Gastrocnemius medialis (tissue), 4 donors: ENCODE results near the gene TCF12. TPM values are rescaled to one million over a fixed set of nuclear protein-coding genes. Genes with fewer than 3 reads are reported as not detected.
"Not testable (repeated sequence)": the region's sequence is repeated elsewhere in the genome, so short reads cannot be mapped to it uniquely, and the experiment has no call there.

ENCODE experiments used
- ATAC-seq, 2 donors: fragments of 150-250 bp; one replicate each; pipeline ENCODE4 v1.9.1; 2016
- DNase-seq, 2 donors: peaks; one replicate each; pipeline ENCODE4 v3.0.0-alpha.2; 2019
- H3K27ac ChIP-seq, 4 donors: fragments of 200-600 bp; sonication (generic); 1 replicate in 1 of 4; 2 replicates in 3 of 4; pipeline ENCODE4 v1.5.1; 2016 to 2018; ENCODE audit warnings: mild to moderate bottlenecking in 2 of 4, moderate library complexity in 1 of 4
- H3K27me3 ChIP-seq, 3 donors: fragments of 200-600 bp; sonication (generic) in 2 of 3; 1 replicate in 1 of 3; 2 replicates in 2 of 3; pipeline versions ENCODE4 v1.5.1 to v1.6.0; 2016 to 2019; ENCODE audit warnings: mild to moderate bottlenecking in 1 of 3, moderate library complexity in 1 of 3
- H3K36me3 ChIP-seq, 2 donors: fragments of 200-600 bp; sonication (generic) in 1 of 2; one replicate each; pipeline ENCODE4 v1.5.1; 2017 to 2018
- H3K4me1 ChIP-seq, 2 donors: fragments of 200-600 bp; sonication (generic) in 1 of 2; one replicate each; pipeline ENCODE4 v1.5.1; 2016 to 2017; ENCODE audit warnings: mild to moderate bottlenecking in 2 of 2
- H3K4me3 ChIP-seq, 4 donors: fragments of 200-600 bp; sonication (generic) in 3 of 4; 1 replicate in 1 of 4; 2 replicates in 3 of 4; pipeline ENCODE4 v1.5.1; 2016 to 2019; ENCODE audit warnings: mild to moderate bottlenecking in 2 of 4
- H3K9me3 ChIP-seq, 3 donors: fragments of 200-600 bp; sonication (generic) in 2 of 3; 1 replicate in 1 of 3; 2 replicates in 2 of 3; pipeline ENCODE4 v1.5.1; 2016 to 2019
- POLR2A ChIP-seq, 2 donors: fragments of 450-650 bp; IDR thresholded peaks; one replicate each; pipeline ENCODE4 v1.6.1; 2017; ENCODE audit warnings: antibody characterized with exemption in 2 of 2, mild to moderate bottlenecking in 2 of 2, moderate library complexity in 2 of 2
- in situ Hi-C, 4 donors: fragments of 200-750 bp; cut with MboI; loops; one replicate each; pipeline versions ENCODE4 v1.15.0 to v1.8.0; 2017; ENCODE audit warnings: low sequenced_read_pairs in 4 of 4
- intact Hi-C: fragments of 100-400 bp; cut with DNase I; formaldehyde crosslinking; loops from one replicate; pipeline ENCODE4 v1.15.1; 2023; ENCODE audit warnings: low total_unique reads
- total RNA-seq, 4 donors: library from RNA; depleted of rRNA; stranded (reverse); fragments of >200 nt; gene quantifications; one replicate each; pipeline versions ENCODE4 v1.1.0 to v1.2.3, GENCODE V29; 2016
- TF ChIP-seq, protein P1 (sequence below), 5 experiments: fragments of 450-650 bp in 3 of 5; fragments of 200-600 bp in 2 of 5; sonication (generic) in 2 of 5; IDR thresholded peaks in 4 of 5; conservative IDR thresholded peaks in 1 of 5; 1 replicate in 4 of 5; 2 replicates in 1 of 5; pipeline ENCODE4 v1.5.1; 2016 to 2019; ENCODE audit warnings: antibody characterized with exemption in 5 of 5, mild to moderate bottlenecking in 3 of 5, moderate library complexity in 3 of 5

TCF12 gene
- total RNA-seq, 4 donors from 2014 or later: 34.9 to 63.0 (median 51.4) TPM

- Histone ChIP-seq H3K9me3 (no peaks in the 10 kb centered on the region), H3K4me3 (no peak overlapping the region), H3K27ac (peak overlapping the region in 3 of 4 donors; percentile 1 to 39 (median 15)), H3K36me3 (no peaks in the 10 kb centered on the region), H3K27me3 (no peaks in the 10 kb centered on the region), H3K4me1 (peaks cover 47 to 83% of the 10 kb centered on the region in 2 donors)
- ATAC-seq (no peak), DNase-seq (peak in 1 of 2 donors; percentile 2)
- intact Hi-C loops (loop anchor here (5.0 kb wide), 1 partner anchor 537 kb away; no protein-coding TSS in a partner anchor), in situ Hi-C loops (no loop called here)
- no peak for TF ChIP-seq POLR2A (IDR thresholded peaks at IDR 0.05)
- TF ChIP-seq, protein P1, sequence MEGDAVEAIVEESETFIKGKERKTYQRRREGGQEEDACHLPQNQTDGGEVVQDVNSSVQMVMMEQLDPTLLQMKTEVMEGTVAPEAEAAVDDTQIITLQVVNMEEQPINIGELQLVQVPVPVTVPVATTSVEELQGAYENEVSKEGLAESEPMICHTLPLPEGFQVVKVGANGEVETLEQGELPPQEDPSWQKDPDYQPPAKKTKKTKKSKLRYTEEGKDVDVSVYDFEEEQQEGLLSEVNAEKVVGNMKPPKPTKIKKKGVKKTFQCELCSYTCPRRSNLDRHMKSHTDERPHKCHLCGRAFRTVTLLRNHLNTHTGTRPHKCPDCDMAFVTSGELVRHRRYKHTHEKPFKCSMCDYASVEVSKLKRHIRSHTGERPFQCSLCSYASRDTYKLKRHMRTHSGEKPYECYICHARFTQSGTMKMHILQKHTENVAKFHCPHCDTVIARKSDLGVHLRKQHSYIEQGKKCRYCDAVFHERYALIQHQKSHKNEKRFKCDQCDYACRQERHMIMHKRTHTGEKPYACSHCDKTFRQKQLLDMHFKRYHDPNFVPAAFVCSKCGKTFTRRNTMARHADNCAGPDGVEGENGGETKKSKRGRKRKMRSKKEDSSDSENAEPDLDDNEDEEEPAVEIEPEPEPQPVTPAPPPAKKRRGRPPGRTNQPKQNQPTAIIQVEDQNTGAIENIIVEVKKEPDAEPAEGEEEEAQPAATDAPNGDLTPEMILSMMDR (IDR thresholded peaks at IDR 0.05 in 4 of 5, conservative IDR thresholded peaks at IDR 0.05 in 1 of 5): no peak
Measured at GRCh38 chr15:56930669-56931313, 12.3 kb downstream of the TCF12 start.

DNA sequence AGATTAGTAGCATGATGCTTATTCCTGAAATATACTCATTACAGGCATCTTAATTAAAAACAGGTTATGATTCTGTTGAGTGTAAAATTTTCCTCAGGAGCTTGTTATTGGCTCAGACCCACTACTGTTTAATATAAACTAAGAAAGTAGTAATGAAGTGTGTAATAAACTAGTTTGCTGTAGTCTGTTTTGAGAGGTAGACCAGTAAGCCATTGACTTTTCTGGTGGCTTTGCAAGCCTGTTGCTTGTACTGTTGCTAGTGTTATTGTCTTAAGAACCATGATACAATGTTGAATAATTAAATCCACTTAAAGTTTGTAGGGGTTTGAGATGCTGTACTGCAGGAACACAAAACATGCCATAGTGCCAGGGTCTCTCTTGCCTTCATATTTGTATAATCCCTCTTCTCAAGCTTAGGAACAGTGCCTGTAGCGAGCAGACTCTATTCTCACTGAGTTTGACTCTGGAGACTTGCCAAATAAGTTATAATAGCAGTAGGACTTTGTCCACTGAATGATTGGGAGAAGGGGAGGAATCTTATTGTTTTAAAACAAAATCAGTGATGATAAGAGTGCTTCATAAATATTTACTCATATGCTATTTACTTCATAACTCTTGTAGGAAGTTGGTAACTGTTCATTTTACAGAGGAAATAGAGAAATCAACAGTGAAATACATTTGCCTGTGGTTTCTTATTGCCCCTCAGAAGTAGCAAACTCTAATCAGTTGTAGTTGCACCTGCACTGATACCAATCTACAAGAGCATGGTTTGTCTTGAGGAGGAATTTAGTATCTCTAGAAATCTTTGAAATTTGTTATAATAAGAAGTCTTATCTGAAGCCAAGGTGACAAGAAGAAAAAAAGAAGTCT, 13.4 kb downstream of the TCF12 start:
- ATAC-seq: peak in 1 of 2 donors; percentile 23
- no peak overlapping the region for H3K4me3 ChIP-seq
- H3K27ac ChIP-seq: peak overlapping the region in 1 of 4 donors; percentile 15
- H3K4me1 ChIP-seq: peaks cover 47 to 74% of the 10 kb centered on the region in 2 donors
- no peaks in the 10 kb centered on the region for H3K27me3 ChIP-seq
- in situ Hi-C loops: no loop called here
- no peak for TF ChIP-seq POLR2A (IDR thresholded peaks at IDR 0.05)
- TF ChIP-seq, protein P1 (IDR thresholded peaks at IDR 0.05 in 4 of 5, conservative IDR thresholded peaks at IDR 0.05 in 1 of 5): no peak
- no peak for DNase-seq
- H3K36me3 ChIP-seq: no peaks in the 10 kb centered on the region
- H3K9me3 ChIP-seq: no peaks in the 10 kb centered on the region
- intact Hi-C loops: loop anchor here (5.0 kb wide), 1 partner anchor 535 kb away; no protein-coding TSS in a partner anchor

- intact Hi-C loops: loop anchor here (5.0 kb wide), 1 partner anchor 535 kb away; no protein-coding TSS in a partner anchor
- H3K4me3 ChIP-seq, DNase-seq, H3K27ac ChIP-seq, H3K36me3 ChIP-seq, H3K27me3 ChIP-seq, ATAC-seq, in situ Hi-C loops, H3K9me3 ChIP-seq: not testable (repeated sequence)
- H3K4me1 ChIP-seq: peaks cover 47 to 67% of the 10 kb centered on the region in 2 donors
Measured at GRCh38 chr15:56932509-56932868, 14.0 kb downstream of the TCF12 start.

GRCh38 chr15:56933410-56933809, 15.0 kb downstream of the TCF12 start:
- intact Hi-C loops: loop anchor here (5.0 kb wide), 1 partner anchor 534 kb away; no protein-coding TSS in a partner anchor
- Histone ChIP-seq H3K4me1 (peaks cover 47 to 60% of the 10 kb centered on the region in 2 donors), H3K27ac (no peak overlapping the region), H3K36me3 (no peaks in the 10 kb centered on the region), H3K9me3 (no peaks in the 10 kb centered on the region), H3K4me3 (no peak overlapping the region), H3K27me3 (no peaks in the 10 kb centered on the region)
- in situ Hi-C loops: no loop called here
- DNase-seq: no peak
- TF ChIP-seq, protein P1 (IDR thresholded peaks at IDR 0.05 in 4 of 5, conservative IDR thresholded peaks at IDR 0.05 in 1 of 5): no peak
- TF ChIP-seq POLR2A (IDR thresholded peaks at IDR 0.05): no peak
- no peak for ATAC-seq

DNA sequence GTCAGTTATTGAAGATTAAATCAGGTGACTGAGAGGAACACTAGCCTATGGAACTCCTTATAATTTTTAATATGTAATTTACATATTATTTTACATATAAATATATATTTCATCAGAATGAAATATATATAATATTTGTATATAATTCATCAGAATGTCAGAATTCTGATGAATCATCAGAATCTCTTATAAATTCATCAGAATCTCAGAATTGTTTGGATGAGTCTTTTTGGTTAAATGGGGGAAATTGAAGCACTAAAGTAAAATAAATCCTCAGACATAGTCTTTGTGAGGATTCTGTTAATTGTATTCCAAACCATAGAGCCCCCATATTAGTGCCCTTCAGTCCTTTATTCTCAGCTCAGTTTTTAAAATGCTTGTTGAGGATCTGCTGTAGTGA, 15.4 kb downstream of the TCF12 start:
- in situ Hi-C loops: no loop called here
- H3K4me1 ChIP-seq: peaks cover 51 to 56% of the 10 kb centered on the region in 2 donors
- ATAC-seq: no peak

More for the DNA sequence above, 15.4 kb downstream of the TCF12 start:
- DNase-seq: no peak
- Histone ChIP-seq H3K27me3 (no peaks in the 10 kb centered on the region), H3K4me3 (no peak overlapping the region), H3K27ac (no peak overlapping the region), H3K36me3 (no peaks in the 10 kb centered on the region), H3K9me3 (no peaks in the 10 kb centered on the region)
- TF ChIP-seq, protein P1 (IDR thresholded peaks at IDR 0.05 in 4 of 5, conservative IDR thresholded peaks at IDR 0.05 in 1 of 5): no peak
- TF ChIP-seq POLR2A (IDR thresholded peaks at IDR 0.05): no peak
- intact Hi-C loops: loop anchor here (5.0 kb wide), 1 partner anchor 533 kb away; no protein-coding TSS in a partner anchor
